Astrocyte (in vitro differentiated cells and primary cell): ENCODE measurements around the gene MBNL2. TPM values are rescaled to one million over a fixed set of nuclear protein-coding genes. Genes with fewer than 3 reads are reported as not detected.
A peak's percentile ranks its signal among the peaks of the same experiment; 100 is the strongest.

Experiments used
- DNase-seq: peaks from one replicate; pipeline ENCODE4 v3.0.0-alpha.2; 2010; ENCODE audit warnings: low read depth
- FAIRE-seq: peaks from 2 replicates; lab custom pipeline; 2011; peaks lifted over from hg19 to GRCh38; lab: Jason Lieb, UNC
- H2AFZ ChIP-seq: 2 replicates; pipeline ENCODE4 v1.6.0; 2012; ENCODE audit warnings: low read depth, low read length, inconsistent platforms
- H3K27ac ChIP-seq: 2 replicates; pipeline ENCODE4 v1.5.1; 2011; ENCODE audit warnings: low read depth, low read length, inconsistent platforms
- H3K27me3 ChIP-seq: 2 replicates; pipeline ENCODE4 v1.6.0; 2011; ENCODE audit warnings: low read length, inconsistent platforms; ENCODE audit not compliant: insufficient read depth
- H3K36me3 ChIP-seq: 2 replicates; pipeline ENCODE4 v1.5.1; 2011; ENCODE audit warnings: low read length, inconsistent platforms; ENCODE audit not compliant: insufficient read depth
- H3K4me1 ChIP-seq: 2 replicates; pipeline ENCODE4 v1.5.1; 2011; ENCODE audit warnings: low read length, inconsistent platforms; ENCODE audit not compliant: insufficient read depth
- H3K4me2 ChIP-seq: 2 replicates; pipeline ENCODE4 v1.6.0; 2012; ENCODE audit warnings: low read length, inconsistent platforms
- H3K4me3 ChIP-seq: 2 replicates; pipeline ENCODE4 v1.5.1; 2011; ENCODE audit warnings: low read depth, mild to moderate bottlenecking, low read length, inconsistent platforms; ENCODE audit not compliant: insufficient read depth
- H3K79me2 ChIP-seq: 2 replicates; pipeline ENCODE4 v1.6.0; 2012; ENCODE audit warnings: mild to moderate bottlenecking, low read length, inconsistent platforms; ENCODE audit not compliant: insufficient read depth
- H3K9ac ChIP-seq: 2 replicates; pipeline ENCODE4 v1.6.0; 2012; ENCODE audit warnings: mild to moderate bottlenecking, low read length, inconsistent platforms
- H3K9me3 ChIP-seq: 2 replicates; pipeline ENCODE4 v1.5.1; 2012; ENCODE audit warnings: low read depth, mild to moderate bottlenecking, low read length, inconsistent platforms; ENCODE audit not compliant: insufficient read depth
- H4K20me1 ChIP-seq: 2 replicates; pipeline ENCODE4 v1.6.0; 2012; ENCODE audit warnings: low read length, inconsistent platforms; ENCODE audit not compliant: insufficient read depth
- H3K27ac Mint-ChIP-seq: one replicate; pipeline ENCODE4 v1.8.0; 2021; ENCODE audit warnings: mild to moderate bottlenecking, mixed read lengths; ENCODE audit not compliant: unreplicated experiment
- H3K27me3 Mint-ChIP-seq: one replicate; pipeline ENCODE4 v1.8.0; 2021; ENCODE audit warnings: low read depth, mixed read lengths; ENCODE audit not compliant: unreplicated experiment
- H3K36me3 Mint-ChIP-seq: one replicate; pipeline ENCODE4 v1.8.0; 2021; ENCODE audit warnings: low read depth, mixed read lengths; ENCODE audit not compliant: unreplicated experiment
- H3K4me1 Mint-ChIP-seq: one replicate; pipeline ENCODE4 v1.8.0; 2021; ENCODE audit warnings: low read depth, mixed read lengths; ENCODE audit not compliant: unreplicated experiment
- H3K4me3 Mint-ChIP-seq: one replicate; pipeline ENCODE4 v1.8.0; 2021; ENCODE audit warnings: mild to moderate bottlenecking, moderate library complexity, mixed read lengths; ENCODE audit not compliant: unreplicated experiment
- H3K9me3 Mint-ChIP-seq: one replicate; pipeline ENCODE4 v1.8.0; 2021; ENCODE audit warnings: mild to moderate bottlenecking, mixed read lengths; ENCODE audit not compliant: unreplicated experiment
- EZH2 ChIP-seq: IDR thresholded peaks from 2 replicates; pipeline ENCODE4 v1.6.1; 2012; ENCODE audit warnings: mild to moderate bottlenecking, low read length, inconsistent platforms; ENCODE audit not compliant: insufficient read depth
- total RNA-seq: library from RNA; stranded (reverse); gene quantifications from 2 replicates; pipeline ENCODE4 v1.2.1, GENCODE V29; 2021
- TF ChIP-seq, protein P1 (sequence below): IDR thresholded peaks from 2 replicates; pipeline ENCODE4 v1.5.1; 2011; ENCODE audit warnings: low read depth, mild to moderate bottlenecking, inconsistent platforms, low read length, moderate library complexity; ENCODE audit not compliant: insufficient read depth

MBNL2 gene
- total RNA-seq, 1 donor from 2014 or later, result 66.5 TPM

DNA sequence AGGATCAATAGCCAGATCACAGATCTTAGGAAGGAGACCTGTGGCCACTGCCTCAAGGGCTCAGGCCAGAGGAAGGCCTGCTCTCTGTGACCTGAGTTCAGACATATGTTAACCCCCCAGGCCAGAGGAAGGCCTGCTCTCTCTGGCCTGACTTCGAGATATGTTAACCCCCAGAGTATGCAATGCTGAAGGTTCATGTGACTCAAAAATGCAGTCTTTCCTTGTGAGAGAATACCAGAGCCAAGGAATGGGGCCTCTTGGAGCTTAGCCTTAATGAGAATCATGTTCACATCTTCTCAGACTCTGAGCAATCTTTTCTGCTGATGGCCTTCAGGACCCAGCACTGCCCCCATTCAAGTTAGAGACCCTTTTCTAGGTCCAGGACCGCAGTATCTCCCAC lies 36.7 kb downstream of the MBNL2 start:
- H4K20me1 ChIP-seq, result peaks cover 4% of the 10 kb centered on the region
- H3K9me3 ChIP-seq, result no peaks in the 10 kb centered on the region
- Mint-ChIP-seq H3K4me3 (no peak overlapping the region), H3K9me3 (no peaks in the 10 kb centered on the region), H3K4me1 (peaks cover 80% of the 10 kb centered on the region), H3K27me3 (no peaks in the 10 kb centered on the region), H3K36me3 (peaks cover 13% of the 10 kb centered on the region), H3K27ac (peak overlapping the region; percentile 100)
- H2AFZ ChIP-seq, result no peak overlapping the region
- peak; percentile 74 for DNase-seq
- peaks cover 67% of the 10 kb centered on the region for H3K4me1 ChIP-seq
- no peaks in the 10 kb centered on the region for H3K27me3 ChIP-seq
- no peak for TF ChIP-seq EZH2
- TF ChIP-seq, protein P1, sequence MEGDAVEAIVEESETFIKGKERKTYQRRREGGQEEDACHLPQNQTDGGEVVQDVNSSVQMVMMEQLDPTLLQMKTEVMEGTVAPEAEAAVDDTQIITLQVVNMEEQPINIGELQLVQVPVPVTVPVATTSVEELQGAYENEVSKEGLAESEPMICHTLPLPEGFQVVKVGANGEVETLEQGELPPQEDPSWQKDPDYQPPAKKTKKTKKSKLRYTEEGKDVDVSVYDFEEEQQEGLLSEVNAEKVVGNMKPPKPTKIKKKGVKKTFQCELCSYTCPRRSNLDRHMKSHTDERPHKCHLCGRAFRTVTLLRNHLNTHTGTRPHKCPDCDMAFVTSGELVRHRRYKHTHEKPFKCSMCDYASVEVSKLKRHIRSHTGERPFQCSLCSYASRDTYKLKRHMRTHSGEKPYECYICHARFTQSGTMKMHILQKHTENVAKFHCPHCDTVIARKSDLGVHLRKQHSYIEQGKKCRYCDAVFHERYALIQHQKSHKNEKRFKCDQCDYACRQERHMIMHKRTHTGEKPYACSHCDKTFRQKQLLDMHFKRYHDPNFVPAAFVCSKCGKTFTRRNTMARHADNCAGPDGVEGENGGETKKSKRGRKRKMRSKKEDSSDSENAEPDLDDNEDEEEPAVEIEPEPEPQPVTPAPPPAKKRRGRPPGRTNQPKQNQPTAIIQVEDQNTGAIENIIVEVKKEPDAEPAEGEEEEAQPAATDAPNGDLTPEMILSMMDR, result no peak
- H3K4me3 ChIP-seq, result peak overlapping the region; percentile 26
- H3K79me2 ChIP-seq, result peaks cover 71% of the 10 kb centered on the region
- FAIRE-seq, result no peak
- H3K36me3 ChIP-seq, result no peaks in the 10 kb centered on the region
- peak overlapping the region; percentile 68 for H3K4me2 ChIP-seq
- peak overlapping the region; percentile 77 for H3K9ac ChIP-seq
- H3K27ac ChIP-seq, result peak overlapping the region; percentile 97

DNA sequence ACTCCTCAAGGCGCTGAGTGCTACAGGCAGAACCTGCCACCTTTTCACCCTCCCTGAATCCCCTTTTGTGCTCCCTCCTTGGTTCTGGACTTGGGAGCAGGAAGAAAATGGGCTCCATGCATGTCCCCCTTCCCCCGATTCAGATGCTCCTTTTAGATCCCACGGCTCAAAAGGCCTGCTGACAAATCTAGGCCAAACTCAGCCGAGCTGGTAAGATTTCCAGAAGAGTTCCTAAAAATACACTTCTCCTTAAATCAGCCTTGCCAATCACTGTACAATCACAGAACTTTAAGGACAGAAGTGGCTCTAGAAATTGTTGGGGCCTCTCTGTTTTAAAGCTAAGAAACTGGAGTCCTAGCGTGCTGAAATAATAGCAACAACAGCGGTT lies 37.3 kb downstream of the MBNL2 start:
- TF ChIP-seq, protein P1, result no peak
- no peak for TF ChIP-seq EZH2
- peak overlapping the region; percentile 100 for H3K27ac Mint-ChIP-seq
- H3K4me2 ChIP-seq, result peak overlapping the region; percentile 68
- no peaks in the 10 kb centered on the region for H3K9me3 Mint-ChIP-seq
- DNase-seq (no peak), FAIRE-seq (no peak)
- H2AFZ ChIP-seq, result no peak overlapping the region
- peaks cover 13% of the 10 kb centered on the region for H3K36me3 Mint-ChIP-seq
- H3K27ac ChIP-seq, result peak overlapping the region; percentile 97
- no peak overlapping the region for H3K4me3 ChIP-seq
- H3K27me3 Mint-ChIP-seq, result no peaks in the 10 kb centered on the region
- H3K4me1 Mint-ChIP-seq, result peaks cover 79% of the 10 kb centered on the region
- H3K4me1 ChIP-seq, result peaks cover 61% of the 10 kb centered on the region
- no peak overlapping the region for H3K4me3 Mint-ChIP-seq
- peak overlapping the region; percentile 77 for H3K9ac ChIP-seq
- no peaks in the 10 kb centered on the region for H3K36me3 ChIP-seq
- peaks cover 75% of the 10 kb centered on the region for H3K79me2 ChIP-seq
- no peaks in the 10 kb centered on the region for H3K27me3 ChIP-seq
- peaks cover 4% of the 10 kb centered on the region for H4K20me1 ChIP-seq
- H3K9me3 ChIP-seq, result no peaks in the 10 kb centered on the region

DNA sequence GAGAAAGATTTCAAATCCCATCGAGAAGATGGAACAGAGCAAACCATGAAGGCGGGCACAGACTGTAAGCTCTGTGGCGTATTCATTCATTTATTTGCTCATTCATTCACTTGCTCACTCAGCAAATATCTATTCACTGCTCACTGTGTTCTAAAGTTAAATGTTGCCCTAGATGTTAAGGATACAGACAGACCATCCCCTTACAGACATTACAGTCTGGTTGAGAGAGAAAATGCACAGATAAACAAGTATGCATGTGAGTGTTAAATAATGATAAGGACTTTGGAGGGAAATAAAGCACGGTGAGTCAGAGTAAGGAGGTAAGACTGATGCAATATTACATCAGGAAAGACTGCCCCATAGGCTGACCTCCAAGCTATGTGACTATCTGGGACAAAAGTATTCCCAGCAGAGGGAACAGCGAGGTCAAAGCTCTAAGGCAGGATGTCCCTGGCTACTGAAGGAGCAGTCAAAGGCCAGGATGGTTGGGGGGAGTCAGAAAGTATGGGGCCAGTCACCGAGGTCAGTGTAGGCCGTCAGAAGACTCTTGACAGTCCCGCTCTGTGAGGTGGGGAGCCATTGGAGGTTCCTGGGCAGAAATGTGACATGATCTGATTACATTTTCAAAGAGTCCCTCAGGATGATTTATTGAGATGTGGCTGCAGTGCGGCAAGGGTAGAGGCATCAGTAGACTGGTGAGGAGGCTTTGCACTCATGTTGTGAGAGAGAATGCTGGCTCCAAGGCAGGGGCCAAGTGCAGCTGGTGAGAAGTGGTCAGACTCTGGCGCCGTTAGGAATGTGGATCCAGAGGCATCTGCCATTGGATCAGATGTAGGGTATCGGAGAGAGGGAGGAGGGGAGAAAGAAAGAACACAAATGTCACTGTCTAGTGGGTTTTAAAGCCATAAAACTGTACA lies 37.9 kb downstream of the MBNL2 start:
- FAIRE-seq, result no peak
- H3K9me3 ChIP-seq, result no peaks in the 10 kb centered on the region
- H4K20me1 ChIP-seq, result peaks cover 4% of the 10 kb centered on the region
- Mint-ChIP-seq H3K4me3 (peak overlapping the region; percentile 52), H3K27me3 (no peaks in the 10 kb centered on the region), H3K36me3 (peaks cover 16% of the 10 kb centered on the region), H3K4me1 (peaks cover 75% of the 10 kb centered on the region), H3K9me3 (no peaks in the 10 kb centered on the region), H3K27ac (peak overlapping the region; percentile 100)
- H3K4me3 ChIP-seq, result no peak overlapping the region
- H3K9ac ChIP-seq, result peak overlapping the region; percentile 77
- H3K4me1 ChIP-seq, result peaks cover 55% of the 10 kb centered on the region
- peak overlapping the region; percentile 97 for H3K27ac ChIP-seq
- peak; percentile 82 for DNase-seq
- H3K36me3 ChIP-seq, result no peaks in the 10 kb centered on the region
- no peaks in the 10 kb centered on the region for H3K27me3 ChIP-seq
- TF ChIP-seq EZH2, result no peak
- TF ChIP-seq, protein P1, result no peak
- peaks cover 82% of the 10 kb centered on the region for H3K79me2 ChIP-seq
- no peak overlapping the region for H2AFZ ChIP-seq
- H3K4me2 ChIP-seq, result peak overlapping the region; percentile 68
